ENCODE data around the gene SPHK2. TPM values are rescaled to one million over a fixed set of nuclear protein-coding genes. Genes with fewer than 3 reads are reported as not detected.

Gene SPHK2
- total RNA-seq, 1 experiment from 2014 or later, result 16.3 TPM

- BruUV-seq (replicated peaks), result TSS peak; percentile 75
- no peak for TF ChIP-seq CTCF (IDR thresholded peaks at IDR 0.05; ENCODE audit: unreplicated experiment)
- H3K4me3 Mint-ChIP-seq (ENCODE audit: unreplicated experiment), result peak overlapping the region; percentile 87
- H3K27me3 Mint-ChIP-seq (ENCODE audit: insufficient read depth, unreplicated experiment), result no peaks in the 10 kb centered on the region
- CTCF ChIA-PET, result interaction anchor here (0.7 to 1.2 kb wide), 4 partner anchors 13 to 1229 kb away, joined by 3 to 4 read pairs (median 4); no protein-coding TSS in a partner anchor
- intact Hi-C loops (cut with micrococcal nuclease), result loop anchor here (2.0 kb wide), 1 partner anchor 15 kb away; no protein-coding TSS in a partner anchor
- peak; percentile 26 for DNase-seq (ENCODE audit: unreplicated experiment)
- peak overlapping the region; percentile 96 for H3K27ac Mint-ChIP-seq (ENCODE audit: low read depth, unreplicated experiment)
- H3K9me3 Mint-ChIP-seq (ENCODE audit: unreplicated experiment), result no peaks in the 10 kb centered on the region
- peaks cover 62% of the 10 kb centered on the region for H3K36me3 Mint-ChIP-seq (ENCODE audit: insufficient read depth, unreplicated experiment)
- POLR2A ChIA-PET, result interaction anchor here (0.6 to 7.2 kb wide), 32 partner anchors 8 to 1363 kb away, joined by 3 to 108 read pairs (median 4); partner anchors contain the start of genes CA11, CARD8, CCDC9 and DBP
- H3K4me1 Mint-ChIP-seq (ENCODE audit: insufficient read depth, unreplicated experiment), result peaks cover 49% of the 10 kb centered on the region
These were observed 633 bp downstream of the SPHK2 start for GRCh38 chr19:48619692-48620585.

GRCh38 chr19:48623556-48624066, 4.3 kb downstream of the SPHK2 start:
- BruUV-seq (replicated peaks), result no TSS peak
- ChIA-PET POLR2A (interaction anchor here (0.5 to 2.3 kb wide), 3 partner anchors 10 to 662 kb away, joined by 3 to 21 read pairs (median 3); partner anchors contain the start of gene CA11), CTCF (no interaction called here)
- TF ChIP-seq CTCF (IDR thresholded peaks at IDR 0.05; ENCODE audit: unreplicated experiment), result no peak
- peak overlapping the region; percentile 78 for H3K27ac Mint-ChIP-seq (ENCODE audit: low read depth, unreplicated experiment)
- H3K4me1 Mint-ChIP-seq (ENCODE audit: insufficient read depth, unreplicated experiment), result peaks cover 34% of the 10 kb centered on the region
- H3K9me3 Mint-ChIP-seq (ENCODE audit: unreplicated experiment), result no peaks in the 10 kb centered on the region
- DNase-seq (ENCODE audit: unreplicated experiment), result no peak
- peaks cover 25% of the 10 kb centered on the region for H3K36me3 Mint-ChIP-seq (ENCODE audit: insufficient read depth, unreplicated experiment)
- no peaks in the 10 kb centered on the region for H3K27me3 Mint-ChIP-seq (ENCODE audit: insufficient read depth, unreplicated experiment)
- peak overlapping the region; percentile 71 for H3K4me3 Mint-ChIP-seq (ENCODE audit: unreplicated experiment)
- intact Hi-C loops (cut with micrococcal nuclease), result no loop called here

GRCh38 chr19:48624067-48624594, 4.8 kb downstream of the SPHK2 start:
- BruUV-seq (replicated peaks), result no TSS peak
- Mint-ChIP-seq H3K4me1 (ENCODE audit: insufficient read depth, unreplicated experiment) (peaks cover 34% of the 10 kb centered on the region), H3K36me3 (ENCODE audit: insufficient read depth, unreplicated experiment) (peaks cover 23% of the 10 kb centered on the region), H3K9me3 (ENCODE audit: unreplicated experiment) (no peaks in the 10 kb centered on the region), H3K27me3 (ENCODE audit: insufficient read depth, unreplicated experiment) (no peaks in the 10 kb centered on the region), H3K4me3 (ENCODE audit: unreplicated experiment) (peak overlapping the region; percentile 71), H3K27ac (ENCODE audit: low read depth, unreplicated experiment) (peak overlapping the region; percentile 78)
- intact Hi-C loops (cut with micrococcal nuclease), result no loop called here
- POLR2A ChIA-PET, result interaction anchor here (0.5 to 2.3 kb wide), 5 partner anchors 10 to 663 kb away, joined by 3 to 21 read pairs (median 3); partner anchors contain the start of gene CA11
- CTCF ChIA-PET, result no interaction called here
- no peak for TF ChIP-seq CTCF (IDR thresholded peaks at IDR 0.05; ENCODE audit: unreplicated experiment)
- peak; percentile 95 for DNase-seq (ENCODE audit: unreplicated experiment)

All from MCF 10A (cell line).